Activated naive CD8-positive, alpha-beta T cell (primary cell): ENCODE measurements around the gene LAMB4.

Experiments
- H3K27ac Mint-ChIP-seq: one replicate; pipeline ENCODE4 v1.8.0; 2021; ENCODE audit warnings: mixed read lengths
- H3K27me3 Mint-ChIP-seq: one replicate; pipeline ENCODE4 v1.8.0; 2021; ENCODE audit warnings: mixed read lengths
- H3K36me3 Mint-ChIP-seq: one replicate; pipeline ENCODE4 v1.8.0; 2021; ENCODE audit warnings: mixed read lengths
- H3K4me1 Mint-ChIP-seq: one replicate; pipeline ENCODE4 v1.8.0; 2021; ENCODE audit warnings: low read depth, mixed read lengths
- H3K4me3 Mint-ChIP-seq: one replicate; pipeline ENCODE4 v1.8.0; 2021; ENCODE audit warnings: mild to moderate bottlenecking, mixed read lengths
- H3K9me3 Mint-ChIP-seq: one replicate; pipeline ENCODE4 v1.8.0; 2021; ENCODE audit warnings: low read depth, mixed read lengths

Gene LAMB4

GRCh38 chr7:108103558-108104298 lies 26.4 kb downstream of the LAMB4 start:
- no peaks in the 10 kb centered on the region for H3K36me3 Mint-ChIP-seq
- H3K4me3 Mint-ChIP-seq = no peak overlapping the region
- no peaks in the 10 kb centered on the region for H3K27me3 Mint-ChIP-seq
- H3K9me3 Mint-ChIP-seq = no peaks in the 10 kb centered on the region
- H3K4me1 Mint-ChIP-seq = no peaks in the 10 kb centered on the region
- no peak overlapping the region for H3K27ac Mint-ChIP-seq

- Mint-ChIP-seq H3K27ac (no peak overlapping the region), H3K36me3 (no peaks in the 10 kb centered on the region), H3K4me3 (no peak overlapping the region), H3K4me1 (no peaks in the 10 kb centered on the region), H3K9me3 (no peaks in the 10 kb centered on the region), H3K27me3 (no peaks in the 10 kb centered on the region)
Measured at GRCh38 chr7:108102671-108103312, 27.4 kb downstream of the LAMB4 start.

GRCh38 chr7:108101759-108102158 lies 28.4 kb downstream of the LAMB4 start:
- H3K4me3 Mint-ChIP-seq = no peak overlapping the region
- H3K4me1 Mint-ChIP-seq = no peaks in the 10 kb centered on the region
- H3K27ac Mint-ChIP-seq = no peak overlapping the region
- no peaks in the 10 kb centered on the region for H3K36me3 Mint-ChIP-seq
- H3K27me3 Mint-ChIP-seq = no peaks in the 10 kb centered on the region
- no peaks in the 10 kb centered on the region for H3K9me3 Mint-ChIP-seq

GRCh38 chr7:108099713-108100112 lies 30.4 kb downstream of the LAMB4 start:
- no peaks in the 10 kb centered on the region for H3K9me3 Mint-ChIP-seq
- no peaks in the 10 kb centered on the region for H3K27me3 Mint-ChIP-seq
- H3K27ac Mint-ChIP-seq = no peak overlapping the region
- H3K4me3 Mint-ChIP-seq = no peak overlapping the region
- no peaks in the 10 kb centered on the region for H3K4me1 Mint-ChIP-seq
- no peaks in the 10 kb centered on the region for H3K36me3 Mint-ChIP-seq

- no peaks in the 10 kb centered on the region for H3K36me3 Mint-ChIP-seq
- peaks cover 1% of the 10 kb centered on the region for H3K27me3 Mint-ChIP-seq
- H3K4me1 Mint-ChIP-seq = no peaks in the 10 kb centered on the region
- no peak overlapping the region for H3K27ac Mint-ChIP-seq
- no peaks in the 10 kb centered on the region for H3K9me3 Mint-ChIP-seq
- H3K4me3 Mint-ChIP-seq = no peak overlapping the region
Measured at GRCh38 chr7:108097703-108098102, 32.5 kb downstream of the LAMB4 start.

- no peaks in the 10 kb centered on the region for H3K9me3 Mint-ChIP-seq
- H3K36me3 Mint-ChIP-seq = no peaks in the 10 kb centered on the region
- H3K4me1 Mint-ChIP-seq = no peaks in the 10 kb centered on the region
- peaks cover 1% of the 10 kb centered on the region for H3K27me3 Mint-ChIP-seq
- no peak overlapping the region for H3K27ac Mint-ChIP-seq
- no peak overlapping the region for H3K4me3 Mint-ChIP-seq
Measured at GRCh38 chr7:108096996-108097395, 33.2 kb downstream of the LAMB4 start.

GRCh38 chr7:108094933-108095710 lies 35.0 kb downstream of the LAMB4 start:
- no peaks in the 10 kb centered on the region for H3K4me1 Mint-ChIP-seq
- H3K27ac Mint-ChIP-seq = no peak overlapping the region
- H3K4me3 Mint-ChIP-seq = no peak overlapping the region
- peaks cover 3% of the 10 kb centered on the region for H3K27me3 Mint-ChIP-seq
- no peaks in the 10 kb centered on the region for H3K36me3 Mint-ChIP-seq
- no peaks in the 10 kb centered on the region for H3K9me3 Mint-ChIP-seq

- Mint-ChIP-seq H3K27ac (no peak overlapping the region), H3K4me3 (no peak overlapping the region), H3K4me1 (no peaks in the 10 kb centered on the region), H3K27me3 (peaks cover 3% of the 10 kb centered on the region), H3K9me3 (no peaks in the 10 kb centered on the region), H3K36me3 (no peaks in the 10 kb centered on the region)
Measured at GRCh38 chr7:108094346-108094745, 35.8 kb downstream of the LAMB4 start.

- H3K36me3 Mint-ChIP-seq = no peaks in the 10 kb centered on the region
Measured at GRCh38 chr7:108093851-108094331, 36.3 kb downstream of the LAMB4 start.

GRCh38 chr7:108093341-108093740 lies 36.8 kb downstream of the LAMB4 start:
- no peaks in the 10 kb centered on the region for H3K36me3 Mint-ChIP-seq
- H3K4me1 Mint-ChIP-seq = no peaks in the 10 kb centered on the region
- H3K9me3 Mint-ChIP-seq = no peaks in the 10 kb centered on the region
- H3K27me3 Mint-ChIP-seq = peaks cover 3% of the 10 kb centered on the region
- H3K27ac Mint-ChIP-seq = no peak overlapping the region
- H3K4me3 Mint-ChIP-seq = no peak overlapping the region

More at GRCh38 chr7:108093851-108094331, 36.3 kb downstream of the LAMB4 start:
- no peaks in the 10 kb centered on the region for H3K4me1 Mint-ChIP-seq
- no peak overlapping the region for H3K27ac Mint-ChIP-seq
- H3K9me3 Mint-ChIP-seq = no peaks in the 10 kb centered on the region
- H3K4me3 Mint-ChIP-seq = no peak overlapping the region
- peaks cover 3% of the 10 kb centered on the region for H3K27me3 Mint-ChIP-seq

GRCh38 chr7:108091461-108091831 lies 38.7 kb downstream of the LAMB4 start:
- Mint-ChIP-seq H3K36me3 (no peaks in the 10 kb centered on the region), H3K9me3 (no peaks in the 10 kb centered on the region), H3K4me1 (no peaks in the 10 kb centered on the region), H3K27me3 (peaks cover 3% of the 10 kb centered on the region), H3K27ac (no peak overlapping the region), H3K4me3 (no peak overlapping the region)

- Mint-ChIP-seq H3K27ac (no peak overlapping the region), H3K27me3 (peaks cover 3% of the 10 kb centered on the region), H3K4me1 (no peaks in the 10 kb centered on the region), H3K9me3 (no peaks in the 10 kb centered on the region), H3K36me3 (no peaks in the 10 kb centered on the region), H3K4me3 (no peak overlapping the region)
Measured at GRCh38 chr7:108090791-108091460, 39.2 kb downstream of the LAMB4 start.

- Mint-ChIP-seq H3K36me3 (no peaks in the 10 kb centered on the region), H3K27me3 (peaks cover 3% of the 10 kb centered on the region), H3K4me1 (no peaks in the 10 kb centered on the region), H3K9me3 (no peaks in the 10 kb centered on the region), H3K27ac (no peak overlapping the region), H3K4me3 (no peak overlapping the region)
Measured at GRCh38 chr7:108089381-108089780, 40.8 kb downstream of the LAMB4 start.

GRCh38 chr7:108088729-108089128 lies 41.4 kb downstream of the LAMB4 start:
- no peaks in the 10 kb centered on the region for H3K9me3 Mint-ChIP-seq
- H3K27ac Mint-ChIP-seq = no peak overlapping the region
- H3K4me3 Mint-ChIP-seq = no peak overlapping the region
- no peaks in the 10 kb centered on the region for H3K36me3 Mint-ChIP-seq
- H3K27me3 Mint-ChIP-seq = peaks cover 2% of the 10 kb centered on the region
- no peaks in the 10 kb centered on the region for H3K4me1 Mint-ChIP-seq

- Mint-ChIP-seq H3K27ac (no peak overlapping the region), H3K27me3 (peaks cover 2% of the 10 kb centered on the region), H3K4me3 (no peak overlapping the region), H3K4me1 (no peaks in the 10 kb centered on the region), H3K36me3 (no peaks in the 10 kb centered on the region), H3K9me3 (no peaks in the 10 kb centered on the region)
Measured at GRCh38 chr7:108087778-108088177, 42.4 kb downstream of the LAMB4 start.
